K562 (cell line): Measurements from ENCODE around the gene MYOM1. TPM values are rescaled to one million over a fixed set of nuclear protein-coding genes. Genes with fewer than 3 reads are reported as not detected.

Experiments used
- ATF3 ChIP-seq, 2 experiments: fragments of 450-650 bp in 1 of 2; sonication (generic) in 1 of 2; formaldehyde crosslinking in 1 of 2; IDR thresholded peaks in 1 of 2; conservative IDR thresholded peaks in 1 of 2; 2 replicates each; pipeline versions ENCODE4 v1.6.1 to v1.8.1; 2016 to 2023; ENCODE audit warnings: mild to moderate bottlenecking in 2 of 2, moderate library complexity in 2 of 2, inconsistent platforms in 1 of 2, missing genetic modification reagents in 1 of 2
- CREB1 ChIP-seq, 2 experiments: sonication (generic) in 1 of 2; formaldehyde crosslinking in 1 of 2; IDR thresholded peaks; 2 replicates each; pipeline versions ENCODE4 v1.6.1 to v1.8.0; 2012 to 2022; ENCODE audit warnings: inconsistent platforms in 1 of 2, mild to moderate bottlenecking in 1 of 2, missing genetic modification reagents in 1 of 2, moderate library complexity in 1 of 2
- CXXC5 ChIP-seq: fragments of 250-450 bp; sonication (Bioruptor Pico); IDR thresholded peaks from 2 replicates; pipeline ENCODE4 v1.8.0; 2022; ENCODE audit warnings: inconsistent platforms, mild to moderate bottlenecking, moderate library complexity
- ETV5 ChIP-seq: sonication (generic); formaldehyde crosslinking; IDR thresholded peaks from 2 replicates; pipeline ENCODE4 v1.4.0; 2020; ENCODE audit warnings: low read depth, mild to moderate bottlenecking, missing genetic modification reagents
- MED1 ChIP-seq: sonication (generic); formaldehyde crosslinking; IDR thresholded peaks from 2 replicates; pipeline ENCODE4 v1.8.1; 2023; ENCODE audit warnings: missing genetic modification reagents, borderline replicate concordance
- MEIS2 ChIP-seq: fragments of 450-650 bp; IDR thresholded peaks from 2 replicates; pipeline ENCODE4 v1.6.1; 2014; ENCODE audit warnings: mild to moderate bottlenecking; ENCODE audit not compliant: partially characterized antibody
- NFE2L1 ChIP-seq: fragments of 450-650 bp; IDR thresholded peaks from 2 replicates; pipeline ENCODE4 v1.6.1; 2016; ENCODE audit warnings: missing genetic modification characterization, low read depth, mild to moderate bottlenecking, missing compliant biosample characterization, moderate library complexity, borderline replicate concordance
- NFIX ChIP-seq: fragments of 250-450 bp; sonication (Bioruptor Pico); IDR thresholded peaks from 2 replicates; pipeline ENCODE4 v1.4.0; 2020; ENCODE audit warnings: low read depth, mild to moderate bottlenecking, moderate library complexity
- SAFB2 ChIP-seq: fragments of 200-400 bp; formaldehyde crosslinking; IDR thresholded peaks from 2 replicates; pipeline ENCODE4 v1.6.1; 2018; ENCODE audit warnings: borderline replicate concordance, low read length, low read depth, moderate library complexity; ENCODE audit not compliant: severe bottlenecking
- SAP30 ChIP-seq: fragments of 200-600 bp; sonication (generic); IDR thresholded peaks from 2 replicates; pipeline ENCODE4 v1.6.1; 2012; ENCODE audit warnings: borderline replicate concordance, low read depth, mild to moderate bottlenecking, moderate library complexity, low read length, control low read depth, inconsistent platforms; ENCODE audit not compliant: insufficient read depth, poor library complexity, severe bottlenecking
- SIX5 ChIP-seq, 2 experiments: IDR thresholded peaks; 2 replicates each; pipeline ENCODE4 v1.6.1; 2011; ENCODE audit warnings: low read length in 2 of 2, borderline replicate concordance in 1 of 2, low read depth in 1 of 2, mild to moderate bottlenecking in 1 of 2, moderate library complexity in 1 of 2; ENCODE audit not compliant: insufficient read depth in 1 of 2
- SLC30A9 ChIP-seq: fragments of 250-450 bp; sonication (Bioruptor Pico); IDR thresholded peaks from 2 replicates; pipeline ENCODE4 v1.8.0; 2022; ENCODE audit warnings: mild to moderate bottlenecking, moderate library complexity
- TRIM28 ChIP-seq: fragments of 450-650 bp; IDR thresholded peaks from 2 replicates; pipeline ENCODE4 v1.6.1; 2017
- polyA plus RNA-seq, 8 experiments: library from polyadenylated mRNA; depleted of rRNA in 4 of 8; stranded (reverse) in 5 of 8; unstranded in 3 of 8; fragments of >200 nt; fragmentation: Nextera tagmentation in 2 of 8; fragmentation: Illumina TruSeq in 1 of 8; extraction: Ambion mirVana in 2 of 8; extraction: Trizol in 1 of 8; gene quantifications; 2 replicates each; pipeline versions ENCODE4 v1.2.1 to v1.2.3, GENCODE V29; 2011 to 2014; ENCODE audit warnings: inconsistent platforms in 1 of 8, missing spikeins in 1 of 8
- total RNA-seq, 7 experiments: library from RNA; depleted of rRNA in 6 of 7; stranded (reverse); fragments of >200 nt in 6 of 7; fragmentation: Illumina TruSeq in 2 of 7; extraction: Trizol in 2 of 7; gene quantifications; 2 replicates each; pipeline versions ENCODE4 v1.2.1 to v1.2.3, GENCODE V29; 2011 to 2021; ENCODE audit warnings: low replicate concordance in 1 of 7
- TF ChIP-seq, protein P1 (sequence below), 2 experiments: IDR thresholded peaks in 1 of 2; conservative IDR thresholded peaks in 1 of 2; 2 replicates each; pipeline ENCODE4 v1.6.1; 2016; ENCODE audit warnings: low read depth in 2 of 2, mild to moderate bottlenecking in 1 of 2, missing compliant biosample characterization in 1 of 2, missing genetic modification characterization in 1 of 2, moderate library complexity in 1 of 2
- TF ChIP-seq, protein P2 (sequence below): fragments of 450-650 bp; formaldehyde crosslinking; IDR thresholded peaks from 2 replicates; pipeline ENCODE4 v1.4.0; 2020; ENCODE audit warnings: mild to moderate bottlenecking
- TF ChIP-seq, protein P3 (sequence below): fragments of 250-450 bp; sonication (Bioruptor Pico); IDR thresholded peaks from 2 replicates; pipeline ENCODE4 v1.5.0; 2020; ENCODE audit warnings: mild to moderate bottlenecking, borderline replicate concordance
- TF ChIP-seq, protein P4 (sequence below): sonication (generic); formaldehyde crosslinking; IDR thresholded peaks from 2 replicates; pipeline ENCODE4 v1.8.0; 2022; ENCODE audit warnings: missing genetic modification reagents, mild to moderate bottlenecking, borderline replicate concordance

MYOM1 gene
- total and polyA plus RNA-seq, 9 of the 15 experiments (the other 6 are each of a cell fraction or from before 2014, with no cell fraction given), result 0.01 to 0.62 (median 0.25) TPM

- TF ChIP-seq, protein P1, sequence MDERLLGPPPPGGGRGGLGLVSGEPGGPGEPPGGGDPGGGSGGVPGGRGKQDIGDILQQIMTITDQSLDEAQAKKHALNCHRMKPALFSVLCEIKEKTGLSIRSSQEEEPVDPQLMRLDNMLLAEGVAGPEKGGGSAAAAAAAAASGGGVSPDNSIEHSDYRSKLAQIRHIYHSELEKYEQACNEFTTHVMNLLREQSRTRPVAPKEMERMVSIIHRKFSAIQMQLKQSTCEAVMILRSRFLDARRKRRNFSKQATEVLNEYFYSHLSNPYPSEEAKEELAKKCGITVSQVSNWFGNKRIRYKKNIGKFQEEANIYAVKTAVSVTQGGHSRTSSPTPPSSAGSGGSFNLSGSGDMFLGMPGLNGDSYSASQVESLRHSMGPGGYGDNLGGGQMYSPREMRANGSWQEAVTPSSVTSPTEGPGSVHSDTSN (CRISPR knock-in tag; IDR thresholded peaks at IDR 0.05; ENCODE audit: low read depth), result no peak
- TF ChIP-seq, protein P1 (tag; conservative IDR thresholded peaks at IDR 0.05; ENCODE audit: low read depth), result no peak
- peak; percentile 78; the same call in 1 of the 2 replicates for TF ChIP-seq ETV5 (CRISPR knock-in tag)
- TF ChIP-seq CREB1 (IDR thresholded peaks at IDR 0.05), result 0 out of 2 replicates have a peak, but pooled peaks have one; percentile 33
- TF ChIP-seq CREB1 (CRISPR knock-in tag; IDR thresholded peaks at IDR 0.05), result no peak
- no peak for TF ChIP-seq SIX5 (IDR thresholded peaks at IDR 0.05; ENCODE audit: borderline replicate concordance in 1 of 2, insufficient read depth in 1 of 2, low read depth in 1 of 2, low read length in 2 of 2)
- TF ChIP-seq CXXC5, result no peak
- no peak; the same call in 1 of the 2 replicates for TF ChIP-seq TRIM28
- TF ChIP-seq MED1 (CRISPR knock-in tag), result no peak
- TF ChIP-seq NFIX (CRISPR knock-in tag), result no peak
- peak; percentile 76 for TF ChIP-seq ATF3 (IDR thresholded peaks at IDR 0.05)
- no peak for TF ChIP-seq ATF3 (CRISPR knock-in tag; conservative IDR thresholded peaks at IDR 0.05)
- TF ChIP-seq MEIS2, result no peak
- no peak for TF ChIP-seq NFE2L1
- TF ChIP-seq, protein P2, sequence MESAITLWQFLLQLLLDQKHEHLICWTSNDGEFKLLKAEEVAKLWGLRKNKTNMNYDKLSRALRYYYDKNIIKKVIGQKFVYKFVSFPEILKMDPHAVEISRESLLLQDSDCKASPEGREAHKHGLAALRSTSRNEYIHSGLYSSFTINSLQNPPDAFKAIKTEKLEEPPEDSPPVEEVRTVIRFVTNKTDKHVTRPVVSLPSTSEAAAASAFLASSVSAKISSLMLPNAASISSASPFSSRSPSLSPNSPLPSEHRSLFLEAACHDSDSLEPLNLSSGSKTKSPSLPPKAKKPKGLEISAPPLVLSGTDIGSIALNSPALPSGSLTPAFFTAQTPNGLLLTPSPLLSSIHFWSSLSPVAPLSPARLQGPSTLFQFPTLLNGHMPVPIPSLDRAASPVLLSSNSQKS (CRISPR knock-in tag), result no peak
- TF ChIP-seq, protein P3, sequence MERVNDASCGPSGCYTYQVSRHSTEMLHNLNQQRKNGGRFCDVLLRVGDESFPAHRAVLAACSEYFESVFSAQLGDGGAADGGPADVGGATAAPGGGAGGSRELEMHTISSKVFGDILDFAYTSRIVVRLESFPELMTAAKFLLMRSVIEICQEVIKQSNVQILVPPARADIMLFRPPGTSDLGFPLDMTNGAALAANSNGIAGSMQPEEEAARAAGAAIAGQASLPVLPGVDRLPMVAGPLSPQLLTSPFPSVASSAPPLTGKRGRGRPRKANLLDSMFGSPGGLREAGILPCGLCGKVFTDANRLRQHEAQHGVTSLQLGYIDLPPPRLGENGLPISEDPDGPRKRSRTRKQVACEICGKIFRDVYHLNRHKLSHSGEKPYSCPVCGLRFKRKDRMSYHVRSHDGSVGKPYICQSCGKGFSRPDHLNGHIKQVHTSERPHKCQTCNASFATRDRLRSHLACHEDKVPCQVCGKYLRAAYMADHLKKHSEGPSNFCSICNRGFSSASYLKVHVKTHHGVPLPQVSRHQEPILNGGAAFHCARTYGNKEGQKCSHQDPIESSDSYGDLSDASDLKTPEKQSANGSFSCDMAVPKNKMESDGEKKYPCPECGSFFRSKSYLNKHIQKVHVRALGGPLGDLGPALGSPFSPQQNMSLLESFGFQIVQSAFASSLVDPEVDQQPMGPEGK (CRISPR knock-in tag), result no peak
- no peak for TF ChIP-seq SLC30A9 (CRISPR knock-in tag)
- no peak for TF ChIP-seq SAP30
- TF ChIP-seq, protein P4, sequence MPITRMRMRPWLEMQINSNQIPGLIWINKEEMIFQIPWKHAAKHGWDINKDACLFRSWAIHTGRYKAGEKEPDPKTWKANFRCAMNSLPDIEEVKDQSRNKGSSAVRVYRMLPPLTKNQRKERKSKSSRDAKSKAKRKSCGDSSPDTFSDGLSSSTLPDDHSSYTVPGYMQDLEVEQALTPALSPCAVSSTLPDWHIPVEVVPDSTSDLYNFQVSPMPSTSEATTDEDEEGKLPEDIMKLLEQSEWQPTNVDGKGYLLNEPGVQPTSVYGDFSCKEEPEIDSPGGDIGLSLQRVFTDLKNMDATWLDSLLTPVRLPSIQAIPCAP, result no peak
- no peak for TF ChIP-seq SAFB2
These were observed 182.3 kb downstream of the MYOM1 start (continued) for GRCh38 chr18:3037423-3037915.
